Breast epithelium (tissue), 3 donors: Measurements from ENCODE around the gene TRIM46.

Source experiments
- CTCF ChIP-seq, 3 donors: fragments of 450-650 bp; IDR thresholded peaks; one replicate each; pipeline ENCODE4 v1.5.1; 2016 to 2017; ENCODE audit warnings: antibody characterized with exemption in 3 of 3, mild to moderate bottlenecking in 3 of 3, moderate library complexity in 3 of 3
- POLR2A ChIP-seq: fragments of 450-650 bp; IDR thresholded peaks from one replicate; pipeline ENCODE4 v1.6.1; 2016; ENCODE audit warnings: antibody characterized with exemption, mild to moderate bottlenecking, moderate library complexity

DNA sequence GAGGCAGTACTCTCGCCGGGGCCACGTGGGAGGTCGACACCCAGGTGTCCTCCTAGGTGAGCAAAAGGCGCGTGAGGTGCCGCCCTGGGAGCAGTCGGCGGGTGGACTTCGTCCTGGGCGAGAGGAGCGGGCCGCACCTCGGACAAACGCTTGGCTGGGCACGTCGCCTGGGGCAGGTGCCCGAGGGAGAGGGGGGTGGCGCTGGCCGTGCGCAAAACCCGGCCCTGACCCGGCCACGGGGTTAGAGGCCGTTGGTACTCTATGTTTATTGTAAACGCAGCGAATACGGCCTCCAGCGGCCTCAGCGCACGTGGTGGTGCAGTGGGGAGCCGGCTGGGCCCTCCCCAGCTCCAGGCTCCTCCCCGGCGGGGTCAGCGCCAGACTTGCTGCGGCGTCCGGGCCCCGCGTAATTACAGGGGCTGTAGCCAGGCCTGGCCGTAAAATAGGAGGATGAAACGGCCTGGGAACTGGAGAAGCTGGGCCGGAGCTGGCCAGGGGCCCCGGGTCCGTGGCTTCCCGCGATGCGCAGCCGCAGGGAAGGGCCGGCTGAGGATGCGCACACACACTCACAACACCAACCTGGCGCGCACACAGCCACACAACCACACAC lies 47.6 kb upstream of the TRIM46 start:
- TF ChIP-seq CTCF (IDR thresholded peaks at IDR 0.05) (no peak), POLR2A (peak; percentile 0)
